GM23338 (cell line): Measurements from ENCODE around the gene PKNOX2. TPM values are rescaled to one million over a fixed set of nuclear protein-coding genes. Genes with fewer than 3 reads are reported as not detected.

Source experiments
- ATAC-seq: fragments of 200-7000 bp; cut with Tn5 transposase; 3 replicates; pipeline ENCODE4 v1.9.1; 2020
- DNase-seq: peaks from one replicate; pipeline ENCODE4 v3.0.0-alpha.2; 2015; ENCODE audit warnings: low spot score
- H2AFZ ChIP-seq: fragments of 200-600 bp; sonication (generic); 2 replicates; pipeline ENCODE4 v1.8.0; 2016; ENCODE audit warnings: antibody characterized with exemption, mild to moderate bottlenecking, moderate library complexity
- H3F3A ChIP-seq: fragments of 200-600 bp; sonication (generic); replicated peaks from 2 replicates; pipeline ENCODE4 v1.8.0; 2017; ENCODE audit warnings: antibody characterized with exemption, mixed run types, low read depth
- H3K27ac ChIP-seq: fragments of 200-600 bp; sonication (generic); 2 replicates; pipeline ENCODE4 v1.6.1; 2016; ENCODE audit warnings: low read depth
- H3K27me3 ChIP-seq: fragments of 200-600 bp; sonication (generic); 2 replicates; pipeline ENCODE4 v1.8.0; 2016; ENCODE audit warnings: mild to moderate bottlenecking, mixed run types, moderate library complexity; ENCODE audit not compliant: insufficient read depth
- H3K36me3 ChIP-seq: fragments of 200-600 bp; sonication (generic); 2 replicates; pipeline ENCODE4 v1.8.0; 2016; ENCODE audit warnings: mild to moderate bottlenecking; ENCODE audit not compliant: insufficient read depth
- H3K4me1 ChIP-seq: fragments of 200-600 bp; sonication (generic); 2 replicates; pipeline ENCODE4 v1.8.0; 2016; ENCODE audit warnings: mild to moderate bottlenecking, moderate library complexity; ENCODE audit not compliant: insufficient read depth
- H3K4me2 ChIP-seq: fragments of 200-600 bp; sonication (generic); 2 replicates; pipeline ENCODE4 v1.7.1; 2017; ENCODE audit warnings: mixed run types
- H3K4me3 ChIP-seq: fragments of 200-600 bp; sonication (generic); 2 replicates; pipeline ENCODE4 v1.6.1; 2016; ENCODE audit warnings: mixed run types
- H3K79me2 ChIP-seq: fragments of 200-600 bp; sonication (generic); replicated peaks from 2 replicates; pipeline ENCODE4 v1.8.0; 2017; ENCODE audit warnings: mild to moderate bottlenecking; ENCODE audit not compliant: insufficient read depth
- H3K9me2 ChIP-seq: fragments of 200-600 bp; sonication (generic); 2 replicates; pipeline ENCODE4 v1.8.0; 2017; ENCODE audit not compliant: insufficient read depth
- H4K20me1 ChIP-seq: fragments of 200-600 bp; sonication (generic); replicated peaks from 2 replicates; pipeline ENCODE4 v1.8.0; 2017; ENCODE audit warnings: mild to moderate bottlenecking; ENCODE audit not compliant: insufficient read depth
- H3K27ac Mint-ChIP-seq: 2 replicates; pipeline ENCODE4 v1.8.0; 2020; ENCODE audit warnings: inconsistent platforms, mild to moderate bottlenecking, moderate library complexity, mixed read lengths
- H3K27me3 Mint-ChIP-seq: 3 replicates; pipeline ENCODE4 v1.8.0; 2022; ENCODE audit warnings: low read depth, mild to moderate bottlenecking, moderate library complexity, mixed read lengths, inconsistent platforms; ENCODE audit not compliant: insufficient read depth, poor library complexity
- H3K36me3 Mint-ChIP-seq: 3 replicates; pipeline ENCODE4 v1.8.0; 2021; ENCODE audit warnings: low read depth, mild to moderate bottlenecking, inconsistent platforms, moderate library complexity, mixed read lengths
- H3K4me1 Mint-ChIP-seq: 3 replicates; pipeline ENCODE4 v1.8.0; 2020; ENCODE audit warnings: mild to moderate bottlenecking, inconsistent platforms, mixed read lengths
- H3K4me3 Mint-ChIP-seq: 3 replicates; pipeline ENCODE4 v1.8.0; 2021; ENCODE audit warnings: moderate library complexity, mild to moderate bottlenecking, inconsistent platforms, mixed read lengths
- H3K9me3 Mint-ChIP-seq: 3 replicates; pipeline ENCODE4 v1.8.0; 2020; ENCODE audit warnings: moderate library complexity, mild to moderate bottlenecking, inconsistent platforms, mixed read lengths
- CREB1 ChIP-seq: fragments of 250-450 bp; sonication (Bioruptor Pico); IDR thresholded peaks from 2 replicates; pipeline ENCODE4 v1.5.0; 2020; ENCODE audit warnings: low read depth, mild to moderate bottlenecking, moderate library complexity
- CTCF ChIP-seq, 2 experiments: fragments of 200-600 bp in 1 of 2; sonication (generic) in 1 of 2; conservative IDR thresholded peaks; 2 replicates each; pipeline versions ENCODE4 v1.5.1 to v1.6.1; 2016 to 2017; ENCODE audit warnings: antibody characterized with exemption in 2 of 2, low read depth in 2 of 2, mild to moderate bottlenecking in 2 of 2, moderate library complexity in 1 of 2
- EZH2 ChIP-seq: fragments of 200-600 bp; sonication (generic); IDR thresholded peaks from one replicate; pipeline ENCODE4 v1.8.0; 2017; ENCODE audit warnings: antibody characterized with exemption, mild to moderate bottlenecking, low read depth; ENCODE audit not compliant: unreplicated experiment
- EZH2phosphoT487 ChIP-seq: fragments of 200-600 bp; sonication (generic); IDR thresholded peaks from one replicate; pipeline ENCODE4 v1.8.1; 2018; ENCODE audit warnings: antibody characterized with exemption; ENCODE audit not compliant: unreplicated experiment
- JUNB ChIP-seq: IDR thresholded peaks from one replicate; pipeline ENCODE4 v1.6.1; 2016; ENCODE audit warnings: antibody characterized with exemption; ENCODE audit not compliant: unreplicated experiment
- NANOG ChIP-seq: IDR thresholded peaks from 2 replicates; pipeline ENCODE4 v1.6.1; 2016; ENCODE audit warnings: antibody characterized with exemption, borderline replicate concordance
- POLR2AphosphoS5 ChIP-seq: IDR thresholded peaks from 2 replicates; pipeline ENCODE4 v1.6.1; 2016; ENCODE audit warnings: antibody characterized with exemption, low read depth
- STAT1 ChIP-seq: IDR thresholded peaks from one replicate; pipeline ENCODE4 v1.6.1; 2016; ENCODE audit warnings: antibody characterized with exemption; ENCODE audit not compliant: unreplicated experiment
- ZNF114 ChIP-seq: fragments of 250-450 bp; sonication (Bioruptor Pico); IDR thresholded peaks from 2 replicates; pipeline ENCODE4 v1.5.0; 2020; ENCODE audit warnings: mild to moderate bottlenecking, moderate library complexity
- ZNF331 ChIP-seq: fragments of 250-450 bp; sonication (Bioruptor Pico); IDR thresholded peaks from 2 replicates; pipeline ENCODE4 v1.5.0; 2020; ENCODE audit warnings: low read depth, mild to moderate bottlenecking, moderate library complexity
- polyA plus RNA-seq: library from polyadenylated mRNA; unstranded; fragments of >200 nt; fragmentation: Nextera tagmentation; extraction: Ambion mirVana; gene quantifications from 2 replicates; pipeline ENCODE4 v1.2.1, GENCODE V29; 2016
- total RNA-seq: library from RNA; depleted of rRNA; stranded (reverse); fragments of >200 nt; shearing (Covaris generic); gene quantifications from 2 replicates; pipeline ENCODE4 v1.2.3, GENCODE V29; 2014
- TF ChIP-seq, protein P1 (sequence below): IDR thresholded peaks from 2 replicates; pipeline ENCODE4 v1.6.1; 2016; ENCODE audit warnings: antibody characterized with exemption
- TF ChIP-seq, protein P2 (sequence below): IDR thresholded peaks from one replicate; pipeline ENCODE4 v1.6.1; 2018; ENCODE audit warnings: antibody characterized with exemption; ENCODE audit not compliant: unreplicated experiment
- TF ChIP-seq, protein P3 (sequence below): fragments of 250-450 bp; sonication (Bioruptor Pico); IDR thresholded peaks from 2 replicates; pipeline ENCODE4 v1.5.0; 2020; ENCODE audit warnings: mild to moderate bottlenecking, moderate library complexity

The PKNOX2 gene
- total and polyA plus RNA-seq, 2 experiments from 2014 or later: 0.42 to 0.83 TPM

GRCh38 chr11:125301346-125301745, 136.8 kb downstream of the PKNOX2 start:
- H3K36me3 ChIP-seq: no peaks in the 10 kb centered on the region
- Mint-ChIP-seq H3K27me3 (peaks cover 5% of the 10 kb centered on the region), H3K27ac (no peak overlapping the region), H3K36me3 (no peaks in the 10 kb centered on the region), H3K4me1 (peaks cover 6% of the 10 kb centered on the region), H3K4me3 (no peak overlapping the region), H3K9me3 (no peaks in the 10 kb centered on the region)
- H2AFZ ChIP-seq: no peak overlapping the region
- no peak for ATAC-seq
- no peaks in the 10 kb centered on the region for H3K79me2 ChIP-seq
- H3K9me2 ChIP-seq: no peaks in the 10 kb centered on the region
- H3K4me3 ChIP-seq: no peak overlapping the region
- H3K27ac ChIP-seq: no peak overlapping the region
- no peak overlapping the region for H3K4me2 ChIP-seq
- H3K4me1 ChIP-seq: no peaks in the 10 kb centered on the region
- no peaks in the 10 kb centered on the region for H3F3A ChIP-seq
- H3K27me3 ChIP-seq: no peaks in the 10 kb centered on the region
- DNase-seq: no peak
- H4K20me1 ChIP-seq: no peaks in the 10 kb centered on the region
- TF ChIP-seq NANOG (no peak), POLR2AphosphoS5 (no peak), EZH2phosphoT487 (no peak), ZNF331 (CRISPR knock-in tag) (no peak), CREB1 (CRISPR knock-in tag) (no peak), STAT1 (no peak), CTCF (conservative IDR thresholded peaks at IDR 0.05; ENCODE audit: low read depth in 2 of 2) (no peak), EZH2 (no peak), JUNB (no peak), ZNF114 (CRISPR knock-in tag) (no peak)
- TF ChIP-seq, protein P1, sequence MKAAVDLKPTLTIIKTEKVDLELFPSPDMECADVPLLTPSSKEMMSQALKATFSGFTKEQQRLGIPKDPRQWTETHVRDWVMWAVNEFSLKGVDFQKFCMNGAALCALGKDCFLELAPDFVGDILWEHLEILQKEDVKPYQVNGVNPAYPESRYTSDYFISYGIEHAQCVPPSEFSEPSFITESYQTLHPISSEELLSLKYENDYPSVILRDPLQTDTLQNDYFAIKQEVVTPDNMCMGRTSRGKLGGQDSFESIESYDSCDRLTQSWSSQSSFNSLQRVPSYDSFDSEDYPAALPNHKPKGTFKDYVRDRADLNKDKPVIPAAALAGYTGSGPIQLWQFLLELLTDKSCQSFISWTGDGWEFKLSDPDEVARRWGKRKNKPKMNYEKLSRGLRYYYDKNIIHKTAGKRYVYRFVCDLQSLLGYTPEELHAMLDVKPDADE: no peak
- TF ChIP-seq, protein P2, sequence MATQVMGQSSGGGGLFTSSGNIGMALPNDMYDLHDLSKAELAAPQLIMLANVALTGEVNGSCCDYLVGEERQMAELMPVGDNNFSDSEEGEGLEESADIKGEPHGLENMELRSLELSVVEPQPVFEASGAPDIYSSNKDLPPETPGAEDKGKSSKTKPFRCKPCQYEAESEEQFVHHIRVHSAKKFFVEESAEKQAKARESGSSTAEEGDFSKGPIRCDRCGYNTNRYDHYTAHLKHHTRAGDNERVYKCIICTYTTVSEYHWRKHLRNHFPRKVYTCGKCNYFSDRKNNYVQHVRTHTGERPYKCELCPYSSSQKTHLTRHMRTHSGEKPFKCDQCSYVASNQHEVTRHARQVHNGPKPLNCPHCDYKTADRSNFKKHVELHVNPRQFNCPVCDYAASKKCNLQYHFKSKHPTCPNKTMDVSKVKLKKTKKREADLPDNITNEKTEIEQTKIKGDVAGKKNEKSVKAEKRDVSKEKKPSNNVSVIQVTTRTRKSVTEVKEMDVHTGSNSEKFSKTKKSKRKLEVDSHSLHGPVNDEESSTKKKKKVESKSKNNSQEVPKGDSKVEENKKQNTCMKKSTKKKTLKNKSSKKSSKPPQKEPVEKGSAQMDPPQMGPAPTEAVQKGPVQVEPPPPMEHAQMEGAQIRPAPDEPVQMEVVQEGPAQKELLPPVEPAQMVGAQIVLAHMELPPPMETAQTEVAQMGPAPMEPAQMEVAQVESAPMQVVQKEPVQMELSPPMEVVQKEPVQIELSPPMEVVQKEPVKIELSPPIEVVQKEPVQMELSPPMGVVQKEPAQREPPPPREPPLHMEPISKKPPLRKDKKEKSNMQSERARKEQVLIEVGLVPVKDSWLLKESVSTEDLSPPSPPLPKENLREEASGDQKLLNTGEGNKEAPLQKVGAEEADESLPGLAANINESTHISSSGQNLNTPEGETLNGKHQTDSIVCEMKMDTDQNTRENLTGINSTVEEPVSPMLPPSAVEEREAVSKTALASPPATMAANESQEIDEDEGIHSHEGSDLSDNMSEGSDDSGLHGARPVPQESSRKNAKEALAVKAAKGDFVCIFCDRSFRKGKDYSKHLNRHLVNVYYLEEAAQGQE: no peak
- TF ChIP-seq, protein P3, sequence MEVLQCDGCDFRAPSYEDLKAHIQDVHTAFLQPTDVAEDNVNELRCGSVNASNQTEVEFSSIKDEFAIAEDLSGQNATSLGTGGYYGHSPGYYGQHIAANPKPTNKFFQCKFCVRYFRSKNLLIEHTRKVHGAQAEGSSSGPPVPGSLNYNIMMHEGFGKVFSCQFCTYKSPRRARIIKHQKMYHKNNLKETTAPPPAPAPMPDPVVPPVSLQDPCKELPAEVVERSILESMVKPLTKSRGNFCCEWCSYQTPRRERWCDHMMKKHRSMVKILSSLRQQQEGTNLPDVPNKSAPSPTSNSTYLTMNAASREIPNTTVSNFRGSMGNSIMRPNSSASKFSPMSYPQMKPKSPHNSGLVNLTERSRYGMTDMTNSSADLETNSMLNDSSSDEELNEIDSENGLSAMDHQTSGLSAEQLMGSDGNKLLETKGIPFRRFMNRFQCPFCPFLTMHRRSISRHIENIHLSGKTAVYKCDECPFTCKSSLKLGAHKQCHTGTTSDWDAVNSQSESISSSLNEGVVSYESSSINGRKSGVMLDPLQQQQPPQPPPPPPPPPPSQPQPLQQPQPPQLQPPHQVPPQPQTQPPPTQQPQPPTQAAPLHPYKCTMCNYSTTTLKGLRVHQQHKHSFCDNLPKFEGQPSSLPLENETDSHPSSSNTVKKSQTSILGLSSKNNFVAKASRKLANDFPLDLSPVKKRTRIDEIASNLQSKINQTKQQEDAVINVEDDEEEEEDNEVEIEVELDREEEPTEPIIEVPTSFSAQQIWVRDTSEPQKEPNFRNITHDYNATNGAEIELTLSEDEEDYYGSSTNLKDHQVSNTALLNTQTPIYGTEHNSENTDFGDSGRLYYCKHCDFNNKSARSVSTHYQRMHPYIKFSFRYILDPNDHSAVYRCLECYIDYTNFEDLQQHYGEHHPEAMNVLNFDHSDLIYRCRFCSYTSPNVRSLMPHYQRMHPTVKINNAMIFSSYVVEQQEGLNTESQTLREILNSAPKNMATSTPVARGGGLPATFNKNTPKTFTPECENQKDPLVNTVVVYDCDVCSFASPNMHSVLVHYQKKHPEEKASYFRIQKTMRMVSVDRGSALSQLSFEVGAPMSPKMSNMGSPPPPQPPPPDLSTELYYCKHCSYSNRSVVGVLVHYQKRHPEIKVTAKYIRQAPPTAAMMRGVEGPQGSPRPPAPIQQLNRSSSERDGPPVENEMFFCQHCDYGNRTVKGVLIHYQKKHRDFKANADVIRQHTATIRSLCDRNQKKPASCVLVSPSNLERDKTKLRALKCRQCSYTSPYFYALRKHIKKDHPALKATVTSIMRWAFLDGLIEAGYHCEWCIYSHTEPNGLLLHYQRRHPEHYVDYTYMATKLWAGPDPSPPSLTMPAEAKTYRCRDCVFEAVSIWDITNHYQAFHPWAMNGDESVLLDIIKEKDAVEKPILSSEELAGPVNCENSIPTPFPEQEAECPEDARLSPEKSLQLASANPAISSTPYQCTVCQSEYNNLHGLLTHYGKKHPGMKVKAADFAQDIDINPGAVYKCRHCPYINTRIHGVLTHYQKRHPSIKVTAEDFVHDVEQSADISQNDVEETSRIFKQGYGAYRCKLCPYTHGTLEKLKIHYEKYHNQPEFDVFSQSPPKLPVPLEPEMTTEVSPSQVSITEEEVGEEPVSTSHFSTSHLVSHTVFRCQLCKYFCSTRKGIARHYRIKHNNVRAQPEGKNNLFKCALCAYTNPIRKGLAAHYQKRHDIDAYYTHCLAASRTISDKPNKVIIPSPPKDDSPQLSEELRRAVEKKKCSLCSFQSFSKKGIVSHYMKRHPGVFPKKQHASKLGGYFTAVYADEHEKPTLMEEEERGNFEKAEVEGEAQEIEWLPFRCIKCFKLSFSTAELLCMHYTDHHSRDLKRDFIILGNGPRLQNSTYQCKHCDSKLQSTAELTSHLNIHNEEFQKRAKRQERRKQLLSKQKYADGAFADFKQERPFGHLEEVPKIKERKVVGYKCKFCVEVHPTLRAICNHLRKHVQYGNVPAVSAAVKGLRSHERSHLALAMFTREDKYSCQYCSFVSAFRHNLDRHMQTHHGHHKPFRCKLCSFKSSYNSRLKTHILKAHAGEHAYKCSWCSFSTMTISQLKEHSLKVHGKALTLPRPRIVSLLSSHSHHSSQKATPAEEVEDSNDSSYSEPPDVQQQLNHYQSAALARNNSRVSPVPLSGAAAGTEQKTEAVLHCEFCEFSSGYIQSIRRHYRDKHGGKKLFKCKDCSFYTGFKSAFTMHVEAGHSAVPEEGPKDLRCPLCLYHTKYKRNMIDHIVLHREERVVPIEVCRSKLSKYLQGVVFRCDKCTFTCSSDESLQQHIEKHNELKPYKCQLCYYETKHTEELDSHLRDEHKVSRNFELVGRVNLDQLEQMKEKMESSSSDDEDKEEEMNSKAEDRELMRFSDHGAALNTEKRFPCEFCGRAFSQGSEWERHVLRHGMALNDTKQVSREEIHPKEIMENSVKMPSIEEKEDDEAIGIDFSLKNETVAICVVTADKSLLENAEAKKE (CRISPR knock-in tag): no peak
